GM10266 (cell line): Measurements from ENCODE around the gene PCDH19.

ENCODE experiments used
- DNase-seq: peaks from one replicate; pipeline ENCODE4 v3.0.0; 2012; ENCODE audit errors: extremely low spot score
- CTCF ChIP-seq: IDR thresholded peaks from 2 replicates; pipeline ENCODE4 v1.5.1; 2012; ENCODE audit warnings: mild to moderate bottlenecking, low read depth; ENCODE audit not compliant: control insufficient read depth, insufficient read depth; ENCODE audit errors: missing control alignments

Gene PCDH19

GRCh38 chrX:100435726-100436125 lies 25.7 kb upstream of the PCDH19 start:
- no peak for DNase-seq
- no peak for TF ChIP-seq CTCF

GRCh38 chrX:100424012-100424411 lies 13.9 kb upstream of the PCDH19 start:
- no peak for TF ChIP-seq CTCF
- no peak for DNase-seq

GRCh38 chrX:100418556-100418955 lies 8.5 kb upstream of the PCDH19 start:
- no peak for DNase-seq
- no peak for TF ChIP-seq CTCF

- no peak for DNase-seq
- no peak for TF ChIP-seq CTCF
Measured at GRCh38 chrX:100417681-100418080, 7.6 kb upstream of the PCDH19 start.

GRCh38 chrX:100413229-100413628 lies 3.2 kb upstream of the PCDH19 start:
- DNase-seq = peak; percentile 41
- peak; percentile 26 for TF ChIP-seq CTCF

GRCh38 chrX:100411802-100412715 lies 2.0 kb upstream of the PCDH19 start:
- no peak for DNase-seq
- TF ChIP-seq CTCF = no peak
